WTC11 (cell line): Measurements from ENCODE around the gene GMPR. TPM values are rescaled to one million over a fixed set of nuclear protein-coding genes. Genes with fewer than 3 reads are reported as not detected.
A peak's percentile ranks its signal among the peaks of the same experiment; 100 is the strongest.

Source experiments
- ATAC-seq: fragments of 200-7000 bp; cut with Tn5 transposase; 2 replicates; pipeline ENCODE4 v1.10.0; 2021; ENCODE audit warnings: mild to moderate bottlenecking, moderate library complexity
- CTCF ChIA-PET: fragments of 300-600 bp; sonication (Branson Sonifier 250); formaldehyde crosslinking; loops from one replicate; lab custom pipeline; 2021; ENCODE audit warnings: antibody characterized with exemption; lab: Charles Lee
- POLR2A ChIA-PET: fragments of 350-600 bp; sonication (Branson Sonifier 250); formaldehyde crosslinking; loops from one replicate; lab custom pipeline; 2021; ENCODE audit warnings: antibody characterized with exemption; lab: Charles Lee
- DNase-seq: peaks from one replicate; pipeline ENCODE4 v3.0.0; 2021; ENCODE audit warnings: low spot score
- H3K27ac Mint-ChIP-seq: 2 replicates; pipeline ENCODE4 v1.8.0; 2021; ENCODE audit warnings: mixed read lengths
- H3K27me3 Mint-ChIP-seq: 2 replicates; pipeline ENCODE4 v1.8.0; 2021; ENCODE audit warnings: low read depth, mild to moderate bottlenecking, moderate library complexity, mixed read lengths
- H3K36me3 Mint-ChIP-seq: 2 replicates; pipeline ENCODE4 v1.8.0; 2021; ENCODE audit warnings: mixed read lengths
- H3K4me1 Mint-ChIP-seq: 2 replicates; pipeline ENCODE4 v1.8.0; 2022; ENCODE audit warnings: mixed read lengths
- H3K4me3 Mint-ChIP-seq: 2 replicates; pipeline ENCODE4 v1.8.0; 2021; ENCODE audit warnings: mild to moderate bottlenecking, moderate library complexity, mixed read lengths
- H3K9me3 Mint-ChIP-seq: 2 replicates; pipeline ENCODE4 v1.8.0; 2021; ENCODE audit warnings: mixed read lengths
- ATF1 ChIP-seq: sonication (generic); formaldehyde crosslinking; IDR thresholded peaks from 2 replicates; pipeline ENCODE4 v1.8.1; 2023; ENCODE audit warnings: mild to moderate bottlenecking, moderate library complexity, missing genetic modification reagents
- CBFB ChIP-seq: sonication (generic); formaldehyde crosslinking; IDR thresholded peaks from 2 replicates; pipeline ENCODE4 v1.8.1; 2022; ENCODE audit warnings: mild to moderate bottlenecking, low read depth, missing genetic modification reagents
- CREB1 ChIP-seq: sonication (generic); formaldehyde crosslinking; IDR thresholded peaks from 2 replicates; pipeline ENCODE4 v1.8.0; 2023; ENCODE audit warnings: mild to moderate bottlenecking, missing genetic modification reagents
- ELF4 ChIP-seq: sonication (generic); formaldehyde crosslinking; IDR thresholded peaks from 2 replicates; pipeline ENCODE4 v1.8.1; 2022; ENCODE audit warnings: low read depth, mild to moderate bottlenecking, moderate library complexity, missing genetic modification reagents
- EMX1 ChIP-seq: fragments of 250-450 bp; sonication (Bioruptor Pico); IDR thresholded peaks from 2 replicates; pipeline ENCODE4 v1.8.0; 2021; ENCODE audit warnings: mild to moderate bottlenecking
- ESRRA ChIP-seq: sonication (generic); formaldehyde crosslinking; IDR thresholded peaks from 2 replicates; pipeline ENCODE4 v1.8.1; 2022; ENCODE audit warnings: mild to moderate bottlenecking, missing genetic modification reagents, borderline replicate concordance
- ETV6 ChIP-seq: sonication (generic); formaldehyde crosslinking; IDR thresholded peaks from 2 replicates; pipeline ENCODE4 v1.8.1; 2022; ENCODE audit warnings: mild to moderate bottlenecking, missing genetic modification reagents
- FOXJ3 ChIP-seq: sonication (generic); formaldehyde crosslinking; IDR thresholded peaks from 2 replicates; pipeline ENCODE4 v1.9.0; 2021; ENCODE audit warnings: missing genetic modification reagents, mild to moderate bottlenecking, borderline replicate concordance
- NFYB ChIP-seq: sonication (generic); formaldehyde crosslinking; conservative IDR thresholded peaks from 2 replicates; pipeline ENCODE4 v1.8.0; 2022; ENCODE audit warnings: low read depth, missing genetic modification reagents
- NR1H2 ChIP-seq: sonication (generic); formaldehyde crosslinking; IDR thresholded peaks from 2 replicates; pipeline ENCODE4 v1.9.0; 2021; ENCODE audit warnings: mild to moderate bottlenecking, moderate library complexity, missing genetic modification reagents
- RORB ChIP-seq: fragments of 250-450 bp; sonication (Bioruptor Pico); IDR thresholded peaks from 2 replicates; pipeline ENCODE4 v1.9.0; 2021; ENCODE audit warnings: mild to moderate bottlenecking
- TCF7 ChIP-seq: sonication (generic); formaldehyde crosslinking; IDR thresholded peaks from 2 replicates; pipeline ENCODE4 v1.8.0; 2022; ENCODE audit warnings: mild to moderate bottlenecking, low read depth, missing genetic modification reagents, moderate library complexity
- TP53 ChIP-seq: sonication (generic); formaldehyde crosslinking; IDR thresholded peaks from 2 replicates; pipeline ENCODE4 v1.8.1; 2023; ENCODE audit warnings: mild to moderate bottlenecking, missing genetic modification reagents
- ZNF219 ChIP-seq: sonication (generic); formaldehyde crosslinking; IDR thresholded peaks from 2 replicates; pipeline ENCODE4 v1.8.0; 2023; ENCODE audit warnings: missing genetic modification reagents, mild to moderate bottlenecking, borderline replicate concordance
- ZNF263 ChIP-seq: sonication (generic); formaldehyde crosslinking; IDR thresholded peaks from 2 replicates; pipeline ENCODE4 v1.8.1; 2022; ENCODE audit warnings: low read depth, mild to moderate bottlenecking, moderate library complexity, missing genetic modification reagents
- ZNF317 ChIP-seq: sonication (generic); formaldehyde crosslinking; IDR thresholded peaks from 2 replicates; pipeline ENCODE4 v1.8.1; 2023; ENCODE audit warnings: low read depth, mild to moderate bottlenecking, moderate library complexity, missing genetic modification reagents, borderline replicate concordance
- total RNA-seq: library from RNA; stranded (reverse); gene quantifications from 3 replicates; pipeline ENCODE4 v1.2.3, GENCODE V29; 2021
- TF ChIP-seq, protein P1 (sequence below): fragments of 250-450 bp; sonication (Bioruptor Pico); IDR thresholded peaks from 2 replicates; pipeline ENCODE4 v1.9.0; 2021; ENCODE audit warnings: mild to moderate bottlenecking
- TF ChIP-seq, protein P2 (sequence below): sonication (generic); formaldehyde crosslinking; IDR thresholded peaks from 2 replicates; pipeline ENCODE4 v1.8.1; 2022; ENCODE audit warnings: mild to moderate bottlenecking, missing genetic modification reagents, moderate library complexity, borderline replicate concordance
- TF ChIP-seq, protein P3 (sequence below): sonication (generic); formaldehyde crosslinking; IDR thresholded peaks from 2 replicates; pipeline ENCODE4 v1.8.0; 2022; ENCODE audit warnings: mild to moderate bottlenecking, missing genetic modification reagents
- TF ChIP-seq, protein P4 (sequence below): sonication (generic); formaldehyde crosslinking; IDR thresholded peaks from 2 replicates; pipeline ENCODE4 v1.8.0; 2022; ENCODE audit warnings: mild to moderate bottlenecking, missing genetic modification reagents
- TF ChIP-seq, protein P5 (sequence below): sonication (generic); formaldehyde crosslinking; IDR thresholded peaks from 2 replicates; pipeline ENCODE4 v1.8.1; 2023; ENCODE audit warnings: mild to moderate bottlenecking, missing genetic modification reagents
- TF ChIP-seq, protein P6 (sequence below): fragments of 200-600 bp; IDR thresholded peaks from 2 replicates; pipeline ENCODE4 v1.8.0; 2022; ENCODE audit warnings: antibody characterized with exemption
- TF ChIP-seq, protein P7 (sequence below): sonication (generic); formaldehyde crosslinking; IDR thresholded peaks from 2 replicates; pipeline ENCODE4 v1.8.0; 2022; ENCODE audit warnings: mild to moderate bottlenecking, missing genetic modification reagents
- TF ChIP-seq, protein P8 (sequence below): sonication (generic); formaldehyde crosslinking; IDR thresholded peaks from 2 replicates; pipeline ENCODE4 v1.8.1; 2022; ENCODE audit warnings: mild to moderate bottlenecking, moderate library complexity, missing genetic modification reagents

GMPR gene
- total RNA-seq, 1 experiment from 2014 or later = 2.4 TPM

DNA sequence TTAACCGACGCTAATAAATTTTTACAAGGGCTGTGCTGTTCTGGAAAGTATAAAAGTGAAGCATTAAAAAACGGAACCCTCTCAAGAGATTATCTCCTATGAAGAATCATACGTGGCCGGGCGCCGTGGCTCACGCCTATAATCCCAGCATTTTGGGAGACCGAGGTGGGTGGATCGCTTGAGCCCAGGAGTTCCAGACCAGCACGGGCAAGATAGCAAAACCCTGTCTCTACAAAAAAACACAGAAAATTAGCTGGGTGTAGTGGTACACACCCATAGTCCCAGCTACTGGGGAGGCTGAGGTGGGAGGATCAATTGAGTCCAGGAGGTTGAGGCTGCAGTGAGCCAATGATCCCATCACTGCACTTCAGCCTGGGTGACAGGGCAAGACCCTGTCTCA lies 83.4 kb downstream of the GMPR start:
- ChIA-PET POLR2A (interaction anchor here (0.6 kb wide), 1 partner anchor 987 kb away, joined by 5 read pairs; no protein-coding TSS in a partner anchor), CTCF (interaction anchor here (1.3 to 2.1 kb wide), 2 partner anchors 11 to 36 kb away, joined by 5 to 7 read pairs; no protein-coding TSS in a partner anchor)
- H3K4me3 Mint-ChIP-seq = no peak overlapping the region
- no peak for TF ChIP-seq ATF1 (CRISPR knock-in tag)
- no peak for TF ChIP-seq NR1H2 (CRISPR knock-in tag)
- TF ChIP-seq ELF4 (CRISPR knock-in tag) = no peak
- no peak for TF ChIP-seq ETV6 (CRISPR knock-in tag)
- TF ChIP-seq FOXJ3 = no peak
- TF ChIP-seq EMX1 = no peak
- no peak for TF ChIP-seq ZNF219 (CRISPR knock-in tag)
- TF ChIP-seq ZNF263 (CRISPR knock-in tag) = no peak
- TF ChIP-seq, protein P1, sequence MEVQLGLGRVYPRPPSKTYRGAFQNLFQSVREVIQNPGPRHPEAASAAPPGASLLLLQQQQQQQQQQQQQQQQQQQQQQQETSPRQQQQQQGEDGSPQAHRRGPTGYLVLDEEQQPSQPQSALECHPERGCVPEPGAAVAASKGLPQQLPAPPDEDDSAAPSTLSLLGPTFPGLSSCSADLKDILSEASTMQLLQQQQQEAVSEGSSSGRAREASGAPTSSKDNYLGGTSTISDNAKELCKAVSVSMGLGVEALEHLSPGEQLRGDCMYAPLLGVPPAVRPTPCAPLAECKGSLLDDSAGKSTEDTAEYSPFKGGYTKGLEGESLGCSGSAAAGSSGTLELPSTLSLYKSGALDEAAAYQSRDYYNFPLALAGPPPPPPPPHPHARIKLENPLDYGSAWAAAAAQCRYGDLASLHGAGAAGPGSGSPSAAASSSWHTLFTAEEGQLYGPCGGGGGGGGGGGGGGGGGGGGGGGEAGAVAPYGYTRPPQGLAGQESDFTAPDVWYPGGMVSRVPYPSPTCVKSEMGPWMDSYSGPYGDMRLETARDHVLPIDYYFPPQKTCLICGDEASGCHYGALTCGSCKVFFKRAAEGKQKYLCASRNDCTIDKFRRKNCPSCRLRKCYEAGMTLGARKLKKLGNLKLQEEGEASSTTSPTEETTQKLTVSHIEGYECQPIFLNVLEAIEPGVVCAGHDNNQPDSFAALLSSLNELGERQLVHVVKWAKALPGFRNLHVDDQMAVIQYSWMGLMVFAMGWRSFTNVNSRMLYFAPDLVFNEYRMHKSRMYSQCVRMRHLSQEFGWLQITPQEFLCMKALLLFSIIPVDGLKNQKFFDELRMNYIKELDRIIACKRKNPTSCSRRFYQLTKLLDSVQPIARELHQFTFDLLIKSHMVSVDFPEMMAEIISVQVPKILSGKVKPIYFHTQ (CRISPR knock-in tag) = no peak
- TF ChIP-seq, protein P2, sequence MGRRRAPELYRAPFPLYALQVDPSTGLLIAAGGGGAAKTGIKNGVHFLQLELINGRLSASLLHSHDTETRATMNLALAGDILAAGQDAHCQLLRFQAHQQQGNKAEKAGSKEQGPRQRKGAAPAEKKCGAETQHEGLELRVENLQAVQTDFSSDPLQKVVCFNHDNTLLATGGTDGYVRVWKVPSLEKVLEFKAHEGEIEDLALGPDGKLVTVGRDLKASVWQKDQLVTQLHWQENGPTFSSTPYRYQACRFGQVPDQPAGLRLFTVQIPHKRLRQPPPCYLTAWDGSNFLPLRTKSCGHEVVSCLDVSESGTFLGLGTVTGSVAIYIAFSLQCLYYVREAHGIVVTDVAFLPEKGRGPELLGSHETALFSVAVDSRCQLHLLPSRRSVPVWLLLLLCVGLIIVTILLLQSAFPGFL (CRISPR knock-in tag) = no peak
- H3K4me1 Mint-ChIP-seq = peaks cover 50% of the 10 kb centered on the region
- ATAC-seq (no peak), DNase-seq (no peak)
- H3K9me3 Mint-ChIP-seq = peaks cover 7% of the 10 kb centered on the region
- H3K36me3 Mint-ChIP-seq = peaks cover 6% of the 10 kb centered on the region
- H3K27me3 Mint-ChIP-seq = no peaks in the 10 kb centered on the region
- H3K27ac Mint-ChIP-seq = no peak overlapping the region; the same call in 1 of the 2 replicates

DNA sequence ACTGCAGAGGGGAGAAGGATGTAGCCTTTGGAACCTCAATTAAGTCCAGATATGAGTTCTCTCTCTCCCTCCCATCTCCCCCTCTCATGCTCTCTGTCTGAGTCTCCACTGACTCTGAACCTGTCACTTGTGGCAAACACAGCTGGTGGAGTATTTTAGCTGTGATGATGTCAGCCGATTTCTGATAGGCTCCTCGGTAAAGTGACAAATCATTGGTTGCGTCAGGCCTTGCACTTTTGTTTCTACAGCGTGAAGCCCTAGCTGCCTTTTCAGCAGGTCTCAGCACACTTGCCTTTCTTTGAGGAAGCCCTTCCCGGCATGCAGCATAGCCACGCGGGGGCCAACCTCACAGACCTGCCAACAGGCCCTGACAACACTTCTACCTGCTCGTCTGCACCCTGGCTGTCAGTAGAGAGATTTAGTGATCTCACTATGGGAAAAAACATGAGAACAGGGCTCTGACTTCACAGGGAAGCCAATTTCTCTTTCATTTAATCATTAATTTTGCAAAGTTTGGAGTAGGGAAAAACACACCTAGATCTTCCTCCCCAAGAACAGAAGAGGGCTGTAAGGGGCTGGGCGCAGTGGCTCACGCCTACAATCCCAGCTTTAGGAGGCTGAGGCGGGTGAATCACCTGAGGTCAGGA lies 84.4 kb downstream of the GMPR start:
- peaks cover 7% of the 10 kb centered on the region for H3K9me3 Mint-ChIP-seq
- ChIA-PET POLR2A (no interaction called here), CTCF (interaction anchor here (1.0 to 2.1 kb wide), 3 partner anchors 9 to 37 kb away, joined by 3 to 9 read pairs (median 5); no protein-coding TSS in a partner anchor)
- no peak for TF ChIP-seq ELF4 (CRISPR knock-in tag)
- TF ChIP-seq NFYB (CRISPR knock-in tag) = no peak
- TF ChIP-seq, protein P3, sequence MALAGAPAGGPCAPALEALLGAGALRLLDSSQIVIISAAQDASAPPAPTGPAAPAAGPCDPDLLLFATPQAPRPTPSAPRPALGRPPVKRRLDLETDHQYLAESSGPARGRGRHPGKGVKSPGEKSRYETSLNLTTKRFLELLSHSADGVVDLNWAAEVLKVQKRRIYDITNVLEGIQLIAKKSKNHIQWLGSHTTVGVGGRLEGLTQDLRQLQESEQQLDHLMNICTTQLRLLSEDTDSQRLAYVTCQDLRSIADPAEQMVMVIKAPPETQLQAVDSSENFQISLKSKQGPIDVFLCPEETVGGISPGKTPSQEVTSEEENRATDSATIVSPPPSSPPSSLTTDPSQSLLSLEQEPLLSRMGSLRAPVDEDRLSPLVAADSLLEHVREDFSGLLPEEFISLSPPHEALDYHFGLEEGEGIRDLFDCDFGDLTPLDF (CRISPR knock-in tag) = no peak
- no peak for TF ChIP-seq ESRRA
- no peak for TF ChIP-seq NR1H2 (CRISPR knock-in tag)
- TF ChIP-seq ZNF317 = no peak
- TF ChIP-seq, protein P4, sequence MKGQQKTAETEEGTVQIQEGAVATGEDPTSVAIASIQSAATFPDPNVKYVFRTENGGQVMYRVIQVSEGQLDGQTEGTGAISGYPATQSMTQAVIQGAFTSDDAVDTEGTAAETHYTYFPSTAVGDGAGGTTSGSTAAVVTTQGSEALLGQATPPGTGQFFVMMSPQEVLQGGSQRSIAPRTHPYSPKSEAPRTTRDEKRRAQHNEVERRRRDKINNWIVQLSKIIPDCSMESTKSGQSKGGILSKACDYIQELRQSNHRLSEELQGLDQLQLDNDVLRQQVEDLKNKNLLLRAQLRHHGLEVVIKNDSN (CRISPR knock-in tag) = no peak
- TF ChIP-seq TCF7 (CRISPR knock-in tag) = no peak
- no peak for TF ChIP-seq RORB (CRISPR knock-in tag)
- TF ChIP-seq, protein P5, sequence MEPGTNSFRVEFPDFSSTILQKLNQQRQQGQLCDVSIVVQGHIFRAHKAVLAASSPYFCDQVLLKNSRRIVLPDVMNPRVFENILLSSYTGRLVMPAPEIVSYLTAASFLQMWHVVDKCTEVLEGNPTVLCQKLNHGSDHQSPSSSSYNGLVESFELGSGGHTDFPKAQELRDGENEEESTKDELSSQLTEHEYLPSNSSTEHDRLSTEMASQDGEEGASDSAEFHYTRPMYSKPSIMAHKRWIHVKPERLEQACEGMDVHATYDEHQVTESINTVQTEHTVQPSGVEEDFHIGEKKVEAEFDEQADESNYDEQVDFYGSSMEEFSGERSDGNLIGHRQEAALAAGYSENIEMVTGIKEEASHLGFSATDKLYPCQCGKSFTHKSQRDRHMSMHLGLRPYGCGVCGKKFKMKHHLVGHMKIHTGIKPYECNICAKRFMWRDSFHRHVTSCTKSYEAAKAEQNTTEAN (CRISPR knock-in tag) = no peak
- TF ChIP-seq, protein P6, sequence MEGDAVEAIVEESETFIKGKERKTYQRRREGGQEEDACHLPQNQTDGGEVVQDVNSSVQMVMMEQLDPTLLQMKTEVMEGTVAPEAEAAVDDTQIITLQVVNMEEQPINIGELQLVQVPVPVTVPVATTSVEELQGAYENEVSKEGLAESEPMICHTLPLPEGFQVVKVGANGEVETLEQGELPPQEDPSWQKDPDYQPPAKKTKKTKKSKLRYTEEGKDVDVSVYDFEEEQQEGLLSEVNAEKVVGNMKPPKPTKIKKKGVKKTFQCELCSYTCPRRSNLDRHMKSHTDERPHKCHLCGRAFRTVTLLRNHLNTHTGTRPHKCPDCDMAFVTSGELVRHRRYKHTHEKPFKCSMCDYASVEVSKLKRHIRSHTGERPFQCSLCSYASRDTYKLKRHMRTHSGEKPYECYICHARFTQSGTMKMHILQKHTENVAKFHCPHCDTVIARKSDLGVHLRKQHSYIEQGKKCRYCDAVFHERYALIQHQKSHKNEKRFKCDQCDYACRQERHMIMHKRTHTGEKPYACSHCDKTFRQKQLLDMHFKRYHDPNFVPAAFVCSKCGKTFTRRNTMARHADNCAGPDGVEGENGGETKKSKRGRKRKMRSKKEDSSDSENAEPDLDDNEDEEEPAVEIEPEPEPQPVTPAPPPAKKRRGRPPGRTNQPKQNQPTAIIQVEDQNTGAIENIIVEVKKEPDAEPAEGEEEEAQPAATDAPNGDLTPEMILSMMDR = no peak
- no peak for TF ChIP-seq CBFB (CRISPR knock-in tag)
- TF ChIP-seq, protein P7, sequence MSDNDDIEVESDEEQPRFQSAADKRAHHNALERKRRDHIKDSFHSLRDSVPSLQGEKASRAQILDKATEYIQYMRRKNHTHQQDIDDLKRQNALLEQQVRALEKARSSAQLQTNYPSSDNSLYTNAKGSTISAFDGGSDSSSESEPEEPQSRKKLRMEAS (CRISPR knock-in tag) = no peak
- TF ChIP-seq, protein P8, sequence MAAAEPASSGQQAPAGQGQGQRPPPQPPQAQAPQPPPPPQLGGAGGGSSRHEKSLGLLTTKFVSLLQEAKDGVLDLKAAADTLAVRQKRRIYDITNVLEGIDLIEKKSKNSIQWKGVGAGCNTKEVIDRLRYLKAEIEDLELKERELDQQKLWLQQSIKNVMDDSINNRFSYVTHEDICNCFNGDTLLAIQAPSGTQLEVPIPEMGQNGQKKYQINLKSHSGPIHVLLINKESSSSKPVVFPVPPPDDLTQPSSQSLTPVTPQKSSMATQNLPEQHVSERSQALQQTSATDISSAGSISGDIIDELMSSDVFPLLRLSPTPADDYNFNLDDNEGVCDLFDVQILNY (CRISPR knock-in tag) = no peak
- no peak for TF ChIP-seq TP53
- no peak for TF ChIP-seq CREB1 (CRISPR knock-in tag)
- no peaks in the 10 kb centered on the region for H3K27me3 Mint-ChIP-seq
- no peak for DNase-seq
- H3K27ac Mint-ChIP-seq = peak overlapping the region; percentile 70
- peak; percentile 57 for ATAC-seq
- H3K4me3 Mint-ChIP-seq = no peak overlapping the region
- peaks cover 46% of the 10 kb centered on the region for H3K4me1 Mint-ChIP-seq
- peaks cover 6% of the 10 kb centered on the region for H3K36me3 Mint-ChIP-seq
